SW480 (cell line): ENCODE results near the gene SLC38A7.

Experiments used
- DNase-seq: peaks from one replicate; pipeline ENCODE4 v3.0.0-alpha.2; 2016; ENCODE audit warnings: low spot score

Gene SLC38A7

GRCh38 chr16:58635502-58635901 is 49.1 kb downstream of the SLC38A7 start:
- no peak for DNase-seq

GRCh38 chr16:58634265-58634802 is 50.2 kb downstream of the SLC38A7 start:
- DNase-seq = no peak

GRCh38 chr16:58629733-58630640 is 54.6 kb downstream of the SLC38A7 start, which contains the start of gene CNOT1:
TSS of gene CNOT1 (minus strand) at chr16:58629826. CDS start at chr16:58599337, 30,489 bp downstream.
- DNase-seq = peak; percentile 99

GRCh38 chr16:58628845-58629732 is 55.5 kb downstream of the SLC38A7 start:
- peak; percentile 66 for DNase-seq

GRCh38 chr16:58624209-58624608 is 60.4 kb downstream of the SLC38A7 start:
- DNase-seq = no peak

- no peak for DNase-seq
These were observed 64.2 kb downstream of the SLC38A7 start for GRCh38 chr16:58620396-58620795.

- no peak for DNase-seq
These were observed 69.3 kb downstream of the SLC38A7 start for GRCh38 chr16:58615280-58615679.
